GM12875 (cell line): ENCODE data around the gene FBXL15.

ENCODE experiments used
- H3K4me3 ChIP-seq: one replicate; pipeline ENCODE4 v1.5.1; 2011; ENCODE audit warnings: low read depth, low read length, control low read depth
- TF ChIP-seq, protein P1 (sequence below): IDR thresholded peaks from 2 replicates; pipeline ENCODE4 v1.5.1; 2011; ENCODE audit warnings: low read depth, mild to moderate bottlenecking, control low read depth, inconsistent platforms, low read length, moderate library complexity, borderline replicate concordance; ENCODE audit not compliant: insufficient read depth

The FBXL15 gene

DNA sequence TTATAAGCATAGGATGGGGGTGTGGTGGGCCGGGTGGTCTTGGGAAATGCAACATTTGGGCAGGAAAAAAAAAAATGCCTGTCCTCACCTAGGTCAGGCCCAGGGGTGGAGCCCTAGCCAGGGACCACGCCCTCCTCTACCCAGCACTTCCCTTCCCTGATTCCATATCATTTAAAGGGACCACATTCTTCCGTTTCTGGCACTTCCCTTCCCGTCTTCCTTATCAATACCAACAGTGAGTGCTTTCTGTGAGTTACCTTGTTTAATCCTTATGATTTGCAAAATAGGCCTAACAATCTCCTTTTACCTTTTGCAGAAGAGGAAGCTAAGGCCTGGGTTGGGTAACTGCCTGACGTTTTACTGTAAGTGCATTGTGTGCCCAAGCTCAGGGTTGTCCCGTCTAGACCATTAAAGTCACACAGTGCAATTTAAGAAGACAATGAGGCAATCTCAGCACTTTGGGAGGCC lies 47.4 kb downstream of the FBXL15 start:
- TF ChIP-seq, protein P1, sequence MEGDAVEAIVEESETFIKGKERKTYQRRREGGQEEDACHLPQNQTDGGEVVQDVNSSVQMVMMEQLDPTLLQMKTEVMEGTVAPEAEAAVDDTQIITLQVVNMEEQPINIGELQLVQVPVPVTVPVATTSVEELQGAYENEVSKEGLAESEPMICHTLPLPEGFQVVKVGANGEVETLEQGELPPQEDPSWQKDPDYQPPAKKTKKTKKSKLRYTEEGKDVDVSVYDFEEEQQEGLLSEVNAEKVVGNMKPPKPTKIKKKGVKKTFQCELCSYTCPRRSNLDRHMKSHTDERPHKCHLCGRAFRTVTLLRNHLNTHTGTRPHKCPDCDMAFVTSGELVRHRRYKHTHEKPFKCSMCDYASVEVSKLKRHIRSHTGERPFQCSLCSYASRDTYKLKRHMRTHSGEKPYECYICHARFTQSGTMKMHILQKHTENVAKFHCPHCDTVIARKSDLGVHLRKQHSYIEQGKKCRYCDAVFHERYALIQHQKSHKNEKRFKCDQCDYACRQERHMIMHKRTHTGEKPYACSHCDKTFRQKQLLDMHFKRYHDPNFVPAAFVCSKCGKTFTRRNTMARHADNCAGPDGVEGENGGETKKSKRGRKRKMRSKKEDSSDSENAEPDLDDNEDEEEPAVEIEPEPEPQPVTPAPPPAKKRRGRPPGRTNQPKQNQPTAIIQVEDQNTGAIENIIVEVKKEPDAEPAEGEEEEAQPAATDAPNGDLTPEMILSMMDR = no peak
- no peak overlapping the region for H3K4me3 ChIP-seq

DNA sequence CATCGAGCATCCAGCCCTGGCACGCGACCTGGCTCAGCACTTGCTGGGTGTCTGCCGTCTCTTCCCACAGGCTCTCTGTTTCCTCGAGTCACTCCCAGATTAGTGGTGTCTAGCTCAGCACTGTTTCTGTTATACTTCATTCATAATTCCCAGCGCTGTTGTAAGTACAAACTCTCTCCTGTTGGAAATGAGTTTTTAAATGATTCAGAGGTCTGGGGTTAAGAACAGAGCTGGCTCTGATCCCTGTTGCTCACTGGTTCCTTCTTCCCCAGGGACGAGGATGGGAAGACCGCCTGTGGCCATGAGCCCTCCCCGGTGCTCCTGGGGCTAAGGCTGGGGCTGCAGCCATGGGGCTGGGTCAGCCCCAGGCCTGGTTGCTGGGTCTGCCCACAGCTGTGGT lies 48.0 kb downstream of the FBXL15 start:
- TF ChIP-seq, protein P1 = no peak
- no peak overlapping the region for H3K4me3 ChIP-seq

DNA sequence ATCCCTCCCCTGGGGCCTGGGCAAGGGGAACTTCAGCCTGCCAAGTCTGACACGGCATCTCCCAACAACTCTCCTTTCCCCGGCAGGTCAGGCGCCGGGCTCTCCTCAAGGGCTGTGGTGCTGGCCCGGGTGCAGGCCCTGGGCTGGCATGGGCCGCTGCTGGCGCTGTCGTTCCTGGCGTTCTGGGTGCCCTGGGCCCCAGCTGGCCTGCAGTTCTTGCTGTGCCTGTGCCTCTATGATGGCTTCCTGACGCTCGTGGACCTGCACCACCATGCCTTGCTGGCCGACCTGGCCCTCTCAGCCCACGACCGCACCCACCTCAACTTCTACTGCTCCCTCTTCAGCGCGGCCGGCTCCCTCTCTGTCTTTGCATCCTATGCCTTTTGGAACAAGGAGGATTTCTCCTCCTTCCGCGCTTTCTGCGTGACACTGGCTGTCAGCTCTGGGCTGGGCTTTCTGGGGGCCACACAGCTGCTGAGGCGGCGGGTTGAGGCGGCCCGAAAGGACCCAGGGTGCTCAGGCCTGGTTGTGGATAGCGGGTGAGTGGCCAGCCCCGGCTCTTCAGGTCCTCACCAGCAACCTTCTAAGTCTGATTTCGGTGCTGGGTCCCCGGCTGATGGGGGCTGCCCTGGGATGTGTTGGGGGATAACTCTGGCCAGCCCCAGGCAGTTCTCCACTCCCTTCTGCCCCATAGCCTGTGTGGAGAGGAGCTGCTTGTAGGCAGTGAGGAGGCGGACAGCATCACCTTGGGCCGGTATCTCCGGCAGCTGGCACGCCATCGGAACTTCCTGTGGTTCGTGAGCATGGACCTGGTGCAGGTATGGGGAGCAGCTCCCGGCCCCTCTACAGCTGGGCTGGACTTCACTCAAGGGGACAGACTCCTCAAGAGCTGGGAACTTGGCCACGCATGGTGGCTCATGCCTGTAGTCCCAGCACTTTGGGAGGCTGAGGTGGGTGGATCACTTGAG lies 50.2 kb downstream of the FBXL15 start:
- TF ChIP-seq, protein P1 = no peak
- H3K4me3 ChIP-seq = no peak overlapping the region
